Endothelial cell (in vitro differentiated cells): Measurements from ENCODE around the gene ALAS1. TPM values are rescaled to one million over a fixed set of nuclear protein-coding genes. Genes with fewer than 3 reads are reported as not detected.
A peak's percentile ranks its signal among the peaks of the same experiment; 100 is the strongest.

ENCODE experiments used
- DNase-seq: peaks from one replicate; pipeline ENCODE4 v3.0.0; 2021; ENCODE audit warnings: low spot score
- H3K27ac Mint-ChIP-seq: one replicate; pipeline ENCODE4 v1.8.0; 2021; ENCODE audit warnings: mixed read lengths, inconsistent platforms; ENCODE audit not compliant: unreplicated experiment
- H3K27me3 Mint-ChIP-seq: one replicate; pipeline ENCODE4 v1.8.0; 2021; ENCODE audit warnings: mild to moderate bottlenecking, moderate library complexity, mixed read lengths, inconsistent platforms; ENCODE audit not compliant: unreplicated experiment
- H3K36me3 Mint-ChIP-seq: one replicate; pipeline ENCODE4 v1.8.0; 2021; ENCODE audit warnings: mild to moderate bottlenecking, low read depth, mixed read lengths, inconsistent platforms; ENCODE audit not compliant: unreplicated experiment
- H3K4me1 Mint-ChIP-seq: one replicate; pipeline ENCODE4 v1.8.0; 2021; ENCODE audit warnings: mild to moderate bottlenecking, mixed read lengths, inconsistent platforms; ENCODE audit not compliant: unreplicated experiment
- H3K4me3 Mint-ChIP-seq: one replicate; pipeline ENCODE4 v1.8.0; 2021; ENCODE audit warnings: mild to moderate bottlenecking, mixed read lengths, inconsistent platforms; ENCODE audit not compliant: unreplicated experiment
- H3K9me3 Mint-ChIP-seq: one replicate; pipeline ENCODE4 v1.8.0; 2021; ENCODE audit warnings: mixed read lengths, inconsistent platforms; ENCODE audit not compliant: unreplicated experiment
- CTCF ChIP-seq: fragments of 200-600 bp; sonication (generic); IDR thresholded peaks from one replicate; pipeline ENCODE4 v1.5.0; 2021; ENCODE audit warnings: antibody characterized with exemption; ENCODE audit not compliant: unreplicated experiment
- total RNA-seq: library from RNA; stranded (reverse); fragmentation: NEBNext Ultra II Directional; extraction: Animal tissue kit (Norgen Biotek cat#: 25700); gene quantifications from one replicate; pipeline ENCODE4 v1.2.1, GENCODE V29; 2021; ENCODE audit not compliant: unreplicated experiment

Gene ALAS1
- total RNA-seq, 1 donor from 2014 or later: 59.1 TPM

GRCh38 chr3:52205727-52206372 is 7.9 kb downstream of the ALAS1 start:
- no peak for TF ChIP-seq CTCF
- no peak for DNase-seq
- H3K9me3 Mint-ChIP-seq: no peaks in the 10 kb centered on the region
- H3K4me1 Mint-ChIP-seq: peaks cover 2% of the 10 kb centered on the region
- peaks cover 53% of the 10 kb centered on the region for H3K36me3 Mint-ChIP-seq
- H3K27ac Mint-ChIP-seq: no peak overlapping the region
- H3K4me3 Mint-ChIP-seq: no peak overlapping the region
- H3K27me3 Mint-ChIP-seq: no peaks in the 10 kb centered on the region

- Mint-ChIP-seq H3K9me3 (no peaks in the 10 kb centered on the region), H3K4me3 (no peak overlapping the region), H3K36me3 (peaks cover 45% of the 10 kb centered on the region), H3K4me1 (no peaks in the 10 kb centered on the region), H3K27ac (peak overlapping the region; percentile 41), H3K27me3 (no peaks in the 10 kb centered on the region)
- no peak for TF ChIP-seq CTCF
- no peak for DNase-seq
Measured at GRCh38 chr3:52208556-52208955, 10.6 kb downstream of the ALAS1 start.

- H3K27me3 Mint-ChIP-seq: no peaks in the 10 kb centered on the region
- peaks cover 43% of the 10 kb centered on the region for H3K36me3 Mint-ChIP-seq
- H3K4me1 Mint-ChIP-seq: no peaks in the 10 kb centered on the region
- H3K9me3 Mint-ChIP-seq: no peaks in the 10 kb centered on the region
- H3K4me3 Mint-ChIP-seq: no peak overlapping the region
- no peak for TF ChIP-seq CTCF
- DNase-seq: no peak
- H3K27ac Mint-ChIP-seq: no peak overlapping the region
Measured at GRCh38 chr3:52210037-52210436, 12.1 kb downstream of the ALAS1 start.

GRCh38 chr3:52210550-52211046 is 12.6 kb downstream of the ALAS1 start:
- no peak overlapping the region for H3K4me3 Mint-ChIP-seq
- H3K4me1 Mint-ChIP-seq: no peaks in the 10 kb centered on the region
- no peaks in the 10 kb centered on the region for H3K9me3 Mint-ChIP-seq
- no peak overlapping the region for H3K27ac Mint-ChIP-seq
- H3K27me3 Mint-ChIP-seq: no peaks in the 10 kb centered on the region
- no peak for DNase-seq
- peaks cover 47% of the 10 kb centered on the region for H3K36me3 Mint-ChIP-seq
- no peak for TF ChIP-seq CTCF

GRCh38 chr3:52211268-52211891 is 13.4 kb downstream of the ALAS1 start:
- Mint-ChIP-seq H3K27me3 (no peaks in the 10 kb centered on the region), H3K36me3 (peaks cover 43% of the 10 kb centered on the region), H3K9me3 (no peaks in the 10 kb centered on the region), H3K27ac (no peak overlapping the region), H3K4me3 (no peak overlapping the region), H3K4me1 (no peaks in the 10 kb centered on the region)
- TF ChIP-seq CTCF: no peak
- DNase-seq: no peak
